T-helper 9 cell (primary cell): ENCODE data around the gene PAPPA2.
"Not testable (repeated sequence)": the region's sequence is repeated elsewhere in the genome, so short reads cannot be mapped to it uniquely, and the experiment has no call there.

ENCODE experiments used
- DNase-seq: peaks from one replicate; pipeline ENCODE4 v3.0.0-alpha.2; 2020

The PAPPA2 gene

GRCh38 chr1:176612791-176613190, 149.8 kb downstream of the PAPPA2 start:
- no peak for DNase-seq

GRCh38 chr1:176617881-176618280, 154.9 kb downstream of the PAPPA2 start:
- DNase-seq: no peak

DNA sequence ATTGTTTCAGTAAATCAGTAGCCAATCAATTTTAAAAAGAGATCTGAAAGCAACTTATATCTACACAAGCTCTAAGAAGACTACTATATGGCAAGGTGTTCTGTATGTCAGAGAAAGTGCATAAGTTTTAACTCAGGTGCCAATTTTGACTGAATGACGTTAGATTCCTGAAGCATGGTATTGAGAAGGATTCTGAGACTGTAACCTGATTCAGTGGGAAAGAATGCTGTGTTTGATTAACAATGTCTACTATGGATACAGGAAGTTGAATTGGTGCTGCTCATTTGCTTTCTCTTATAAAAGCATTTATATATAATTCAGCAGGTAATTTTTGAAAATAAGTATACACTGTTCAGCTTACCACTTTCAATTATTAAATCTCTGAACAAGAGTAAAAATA, 156.3 kb downstream of the PAPPA2 start:
- DNase-seq: no peak

DNA sequence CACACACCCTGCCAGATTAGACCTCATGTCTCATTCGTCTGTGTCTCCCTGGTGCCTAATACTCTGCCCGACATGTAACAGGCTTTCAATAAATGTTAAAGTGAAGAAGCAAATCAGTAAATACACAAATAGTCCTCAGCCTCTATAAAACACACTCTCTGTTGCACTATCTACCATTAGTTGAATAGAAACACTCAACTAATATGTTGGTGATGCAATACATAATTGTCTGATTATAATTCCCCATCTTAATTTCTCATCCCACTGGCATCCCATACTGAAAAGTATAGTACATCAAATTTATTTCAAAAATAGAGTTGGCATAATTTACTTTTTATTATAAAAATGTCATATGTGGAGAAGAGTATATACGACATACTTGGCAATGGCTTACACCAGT, 162.4 kb downstream of the PAPPA2 start:
- DNase-seq: no peak

GRCh38 chr1:176626572-176627061, 163.6 kb downstream of the PAPPA2 start:
- DNase-seq: no peak

GRCh38 chr1:176628775-176629174, 165.8 kb downstream of the PAPPA2 start:
- no peak for DNase-seq

DNA sequence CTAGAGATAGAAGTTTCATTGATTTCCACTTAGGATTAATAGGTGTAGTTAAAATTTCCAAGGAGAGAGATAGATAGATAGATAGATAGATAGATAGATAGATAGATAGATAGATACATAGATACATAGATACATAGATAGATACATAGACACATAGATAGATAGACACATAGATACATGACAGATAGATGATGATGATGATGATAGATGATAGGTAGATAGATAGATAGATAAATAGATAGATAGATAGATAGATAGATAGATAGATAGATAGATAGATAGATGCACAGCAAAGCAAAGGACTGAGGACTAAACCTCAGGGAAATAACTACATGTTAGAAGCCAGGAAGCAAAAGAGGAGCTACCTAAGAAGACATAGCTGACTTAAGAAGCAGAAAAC, 171.8 kb downstream of the PAPPA2 start:
- DNase-seq: not testable (repeated sequence)

- DNase-seq: no peak
These were observed 175.9 kb downstream of the PAPPA2 start for GRCh38 chr1:176638713-176639526.

- no peak for DNase-seq
These were observed 180.6 kb downstream of the PAPPA2 start for GRCh38 chr1:176643536-176643935.

GRCh38 chr1:176648556-176648955, 185.6 kb downstream of the PAPPA2 start:
- DNase-seq: no peak

DNA sequence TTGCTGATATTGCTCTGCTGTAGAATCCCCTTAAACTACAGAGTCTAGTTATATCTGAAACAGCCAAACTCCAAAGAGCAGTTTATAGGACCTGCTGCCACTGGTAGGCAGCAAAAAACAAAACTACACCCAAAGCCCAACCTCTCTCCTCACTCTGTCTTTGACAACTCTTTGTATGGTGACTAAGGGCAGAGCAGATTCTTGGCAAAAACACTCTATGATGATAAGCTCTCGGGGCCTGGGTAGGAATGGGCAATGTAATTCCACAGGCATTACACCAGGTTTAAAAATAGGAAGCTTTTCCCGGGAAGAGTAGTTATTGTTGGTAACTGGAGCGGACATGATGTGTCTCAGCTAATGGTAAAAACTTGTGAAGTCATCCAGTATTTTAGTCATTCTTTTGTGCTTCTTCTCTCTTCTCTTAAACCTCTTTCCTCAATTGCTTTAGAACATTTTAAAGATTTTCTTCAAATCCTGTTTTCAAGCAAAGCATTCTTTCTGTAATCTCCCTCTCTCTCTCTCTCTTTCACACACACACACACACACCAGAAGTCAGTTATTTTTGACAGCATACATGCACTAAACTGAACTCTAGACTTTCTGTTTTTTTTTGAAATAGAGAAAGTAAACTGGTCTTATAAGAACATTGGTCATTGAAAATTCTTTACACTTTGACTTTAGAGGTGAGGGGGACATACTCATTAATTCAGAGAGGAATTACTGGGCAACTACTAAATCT, 193.5 kb downstream of the PAPPA2 start:
- DNase-seq: no peak

DNA sequence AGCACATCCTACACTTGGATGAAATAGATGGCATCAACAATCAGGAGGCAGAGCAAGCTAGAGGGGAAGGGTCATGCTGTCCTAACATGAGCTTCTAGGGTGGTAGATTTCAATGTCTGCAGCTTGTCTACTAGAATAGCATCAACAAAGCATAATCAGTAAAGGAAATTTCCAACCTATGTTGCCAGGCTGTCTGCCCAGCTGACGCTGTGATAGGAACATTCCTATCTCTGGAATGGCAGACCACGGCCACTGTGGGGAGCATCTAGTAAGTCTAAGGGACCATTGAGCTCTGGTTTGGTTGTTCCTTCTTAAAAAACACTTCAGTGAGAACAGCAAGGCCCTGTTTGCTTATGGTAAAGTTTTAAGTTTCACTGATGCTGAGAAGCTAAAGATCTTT, 206.8 kb downstream of the PAPPA2 start:
- DNase-seq: no peak

DNA sequence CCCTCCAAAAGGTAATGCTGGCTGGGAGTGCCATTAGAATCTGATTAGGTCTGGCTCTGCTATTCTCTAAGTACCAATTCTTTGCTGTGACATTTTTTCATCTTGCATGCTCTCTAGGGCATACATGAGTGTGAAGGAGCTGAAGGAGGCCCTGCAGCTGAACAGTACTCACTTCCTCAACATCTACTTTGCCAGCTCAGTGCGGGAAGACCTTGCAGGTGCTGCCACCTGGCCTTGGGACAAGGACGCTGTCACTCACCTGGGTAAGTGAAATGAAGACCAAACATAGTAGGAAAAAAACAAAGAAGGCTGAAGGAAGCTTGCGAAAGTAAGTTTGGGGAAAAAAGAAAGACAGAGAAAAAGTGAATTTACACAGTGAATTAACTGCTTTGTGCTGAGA, 207.9 kb downstream of the PAPPA2 start:
- no peak for DNase-seq

- DNase-seq: no peak
These were observed 220.0 kb downstream of the PAPPA2 start for GRCh38 chr1:176682830-176683535.

DNA sequence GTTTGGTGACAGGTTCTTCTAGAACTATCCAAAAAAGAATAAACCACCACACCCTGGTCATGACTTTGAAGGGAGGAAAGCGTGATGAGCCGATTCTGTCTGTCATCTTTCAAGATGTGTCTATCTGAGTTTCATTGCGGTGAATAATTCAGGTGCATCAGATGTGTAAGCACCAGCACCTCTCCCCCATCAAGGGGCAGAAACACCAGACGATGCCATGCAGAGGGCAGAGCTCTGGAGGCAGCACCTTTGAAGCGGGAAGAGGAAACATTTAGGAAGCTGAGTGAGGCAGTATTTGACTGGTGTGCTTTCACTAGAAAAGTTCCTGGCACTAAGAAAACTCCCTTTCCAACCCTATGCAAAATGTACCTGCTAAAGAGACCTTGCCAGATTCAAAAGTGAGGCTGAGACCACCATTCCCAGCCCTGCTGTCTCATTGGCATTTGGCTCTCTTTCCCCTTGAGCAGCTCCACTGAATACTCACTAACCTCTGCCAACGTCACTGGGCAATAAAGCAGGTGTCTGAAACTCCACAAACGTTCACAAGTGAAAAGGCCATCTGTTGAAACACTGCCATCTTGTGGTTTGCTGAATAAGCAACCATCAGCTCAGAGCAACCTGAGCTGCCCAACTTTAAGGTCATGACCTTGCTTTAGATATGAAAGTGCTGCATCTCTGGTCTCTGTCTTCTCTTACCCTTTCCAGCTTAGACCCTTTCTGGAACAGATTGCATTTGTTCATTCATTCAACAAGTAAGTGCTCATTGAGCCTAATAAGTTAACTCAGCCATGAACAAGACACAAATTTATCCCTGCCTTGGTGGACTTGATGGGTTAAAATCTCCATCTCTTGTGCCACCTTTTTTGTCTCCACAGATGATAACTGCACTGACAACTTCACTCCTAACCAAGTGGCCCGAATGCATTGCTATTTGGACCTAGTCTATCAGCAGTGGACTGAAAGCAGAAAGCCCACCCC, 228.6 kb downstream of the PAPPA2 start:
- no peak for DNase-seq

DNA sequence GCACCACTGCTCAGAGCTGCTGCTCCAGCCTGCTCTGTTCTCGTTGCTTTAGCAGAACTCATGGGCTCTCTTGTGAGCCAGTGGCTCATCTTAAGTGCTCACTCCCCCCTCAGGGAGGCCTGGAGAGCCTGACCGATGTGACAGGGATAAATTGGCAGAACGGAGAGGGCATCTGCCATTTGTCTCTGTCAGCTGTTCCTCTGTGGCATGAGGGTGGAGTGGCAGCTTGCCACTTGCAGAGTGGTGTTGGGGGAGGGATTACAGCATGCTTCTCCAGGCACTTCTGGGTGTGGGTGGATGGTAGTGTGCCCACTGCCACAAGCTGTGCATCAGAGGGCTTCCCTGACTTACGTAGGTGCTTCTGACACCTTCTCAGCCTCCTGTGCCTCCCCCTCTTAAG, 229.5 kb downstream of the PAPPA2 start:
- no peak for DNase-seq

- no peak for DNase-seq
These were observed 230.2 kb downstream of the PAPPA2 start for GRCh38 chr1:176692988-176693696.

DNA sequence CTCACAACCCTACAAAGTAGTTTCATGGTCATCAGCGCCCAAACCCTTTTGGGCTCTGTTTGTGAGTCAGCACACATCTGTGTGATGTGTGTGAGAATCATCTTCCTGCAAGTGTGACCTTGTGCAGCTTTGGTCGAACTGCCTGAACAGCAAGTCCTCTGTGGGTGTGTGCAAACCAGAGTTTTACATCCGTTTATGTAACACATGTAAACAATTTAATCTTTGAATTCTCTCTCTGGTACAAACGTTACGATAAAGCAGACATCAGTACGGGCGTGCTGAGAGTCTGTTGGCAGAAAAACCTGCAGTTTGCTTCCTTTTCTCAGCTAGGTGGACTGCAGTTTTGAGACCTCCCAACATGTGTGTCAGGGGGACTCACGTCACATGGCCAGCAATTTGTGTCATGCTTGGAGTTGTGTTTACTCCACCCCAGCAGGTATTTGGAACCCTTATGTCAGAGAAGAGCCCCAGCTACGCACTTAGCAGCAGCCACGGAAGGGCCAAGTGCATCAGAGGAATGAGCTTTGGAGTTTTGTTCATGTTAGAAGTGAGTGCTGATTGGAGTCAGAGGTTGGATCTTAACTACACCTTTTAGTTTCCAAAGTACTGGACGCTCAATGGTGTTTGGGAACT, 230.8 kb downstream of the PAPPA2 start:
- no peak for DNase-seq

- DNase-seq: no peak
These were observed 231.7 kb downstream of the PAPPA2 start for GRCh38 chr1:176694713-176695112.

- DNase-seq: no peak
These were observed 233.1 kb downstream of the PAPPA2 start for GRCh38 chr1:176696109-176696508.

DNA sequence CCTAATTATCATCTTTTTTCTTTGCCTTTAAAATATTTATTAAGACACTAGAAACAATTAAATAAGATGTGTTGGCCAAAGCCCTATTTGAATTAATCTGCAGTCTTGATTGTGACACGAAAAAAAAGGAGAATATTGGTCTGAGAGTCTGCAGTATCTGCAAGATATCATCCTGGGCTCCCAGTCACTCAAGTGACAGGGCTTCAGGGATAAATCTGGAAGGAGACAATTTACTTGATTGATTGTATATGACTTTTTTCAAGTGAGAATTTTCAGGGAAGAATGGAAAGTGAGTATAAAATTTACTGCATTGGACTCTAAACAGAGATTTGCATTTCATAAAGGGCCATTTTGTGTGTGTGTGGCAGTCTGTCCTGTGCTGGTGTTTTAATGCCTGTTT, 233.7 kb downstream of the PAPPA2 start:
- no peak for DNase-seq
